CD8-positive, alpha-beta memory T cell (primary cell): ENCODE data around the gene GRM4. TPM values are rescaled to one million over a fixed set of nuclear protein-coding genes. Genes with fewer than 3 reads are reported as not detected.

Source experiments
- CTCF ChIA-PET: fragments of 350-600 bp; sonication (Branson Sonifier 250); formaldehyde crosslinking; loops from one replicate; lab custom pipeline; 2021; ENCODE audit warnings: antibody characterized with exemption; lab: Charles Lee
- POLR2A ChIA-PET: fragments of 350-600 bp; sonication (Branson Sonifier 250); formaldehyde crosslinking; loops from one replicate; lab custom pipeline; 2021; ENCODE audit warnings: antibody characterized with exemption; lab: Charles Lee
- DNase-seq, 5 donors: peaks; one replicate each; pipeline versions ENCODE4 v3.0.0 to v3.0.0-alpha.2; 2020 to 2022; ENCODE audit warnings: mixed read lengths in 1 of 5
- H3K27ac ChIP-seq: one replicate; pipeline ENCODE4 v1.7.0; 2013; ENCODE audit warnings: low read depth, mild to moderate bottlenecking, low read length, moderate library complexity
- H3K27me3 ChIP-seq: 2 replicates; pipeline ENCODE4 v1.7.0; 2013; ENCODE audit warnings: low read length, mild to moderate bottlenecking; ENCODE audit not compliant: insufficient read depth, poor library complexity, severe bottlenecking
- H3K36me3 ChIP-seq: 2 replicates; pipeline ENCODE4 v1.7.0; 2013; ENCODE audit warnings: mild to moderate bottlenecking, low read length, moderate library complexity; ENCODE audit not compliant: insufficient read depth
- H3K4me1 ChIP-seq: 2 replicates; pipeline ENCODE4 v1.7.0; 2013; ENCODE audit warnings: mild to moderate bottlenecking, low read length, moderate library complexity; ENCODE audit not compliant: insufficient read depth
- H3K4me3 ChIP-seq: 2 replicates; pipeline ENCODE4 v1.7.0; 2013; ENCODE audit warnings: mild to moderate bottlenecking, low read length
- H3K9me3 ChIP-seq: 2 replicates; pipeline ENCODE4 v1.7.0; 2013; ENCODE audit warnings: mild to moderate bottlenecking, low read length
- H3K27ac Mint-ChIP-seq, 8 donors: one replicate each; pipeline ENCODE4 v1.8.0; 2020 to 2021; ENCODE audit warnings: mixed read lengths in 8 of 8, mild to moderate bottlenecking in 6 of 8, inconsistent platforms in 3 of 8, moderate library complexity in 3 of 8
- H3K27me3 Mint-ChIP-seq, 2 donors: one replicate each; pipeline ENCODE4 v1.8.0; 2020 to 2021; ENCODE audit warnings: mixed read lengths in 2 of 2, mild to moderate bottlenecking in 1 of 2, moderate library complexity in 1 of 2
- H3K36me3 Mint-ChIP-seq, 3 donors: one replicate each; pipeline ENCODE4 v1.8.0; 2020 to 2021; ENCODE audit warnings: mixed read lengths in 3 of 3, inconsistent platforms in 1 of 3, mild to moderate bottlenecking in 1 of 3
- H3K4me1 Mint-ChIP-seq, 3 donors: one replicate each; pipeline ENCODE4 v1.8.0; 2020 to 2021; ENCODE audit warnings: mixed read lengths in 3 of 3, inconsistent platforms in 1 of 3, mild to moderate bottlenecking in 1 of 3
- H3K4me3 Mint-ChIP-seq, 7 donors: one replicate each; pipeline ENCODE4 v1.8.0; 2020 to 2021; ENCODE audit warnings: mixed read lengths in 7 of 7, mild to moderate bottlenecking in 6 of 7, moderate library complexity in 4 of 7, inconsistent platforms in 2 of 7
- H3K9me3 Mint-ChIP-seq, 5 donors: one replicate each; pipeline ENCODE4 v1.8.0; 2020 to 2022; ENCODE audit warnings: mixed read lengths in 5 of 5, mild to moderate bottlenecking in 3 of 5, moderate library complexity in 2 of 5, inconsistent platforms in 1 of 5
- polyA plus RNA-seq: library from polyadenylated mRNA; unstranded; fragments of 300-500 nt; fragmentation: Illumina TruSeq; gene quantifications from one replicate; pipeline ENCODE4 v1.2.3, GENCODE V29; 2021
- total RNA-seq, 2 experiments: library from RNA; stranded (reverse); gene quantifications; one replicate each; pipeline ENCODE4 v1.2.3, GENCODE V29; 2021

GRM4 gene
- total and polyA plus RNA-seq, 3 experiments from 2014 or later, result 0.03 TPM; not detected in 2

DNA sequence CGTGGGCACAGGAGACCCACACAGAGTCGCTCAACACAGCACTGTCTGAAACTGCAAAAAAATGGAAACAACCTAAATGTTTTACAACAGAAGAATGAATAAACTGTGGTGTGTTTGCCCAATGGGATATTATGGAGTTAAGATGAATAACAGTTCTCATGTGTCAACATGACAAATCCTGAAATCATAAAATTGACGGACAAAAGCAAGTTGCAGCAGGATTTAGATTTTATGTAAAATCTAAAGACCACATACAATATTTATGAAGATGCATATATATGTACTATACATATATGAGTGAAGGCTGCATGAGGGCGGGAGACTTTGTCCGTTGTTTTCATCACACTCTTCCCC is 79.7 kb downstream of the GRM4 start:
- no peak overlapping the region for H3K4me3 ChIP-seq
- DNase-seq, result no peak
- H3K36me3 ChIP-seq, result no peaks in the 10 kb centered on the region
- Mint-ChIP-seq H3K9me3 (no peaks in the 10 kb centered on the region), H3K4me3 (no peak overlapping the region), H3K27ac (no peak overlapping the region), H3K4me1 (no peaks in the 10 kb centered on the region), H3K36me3 (no peaks in the 10 kb centered on the region), H3K27me3 (peaks cover 9 to 24% of the 10 kb centered on the region in 2 donors)
- POLR2A ChIA-PET, result no interaction called here
- no peaks in the 10 kb centered on the region for H3K27me3 ChIP-seq
- H3K9me3 ChIP-seq, result no peaks in the 10 kb centered on the region
- no peaks in the 10 kb centered on the region for H3K4me1 ChIP-seq
- H3K27ac ChIP-seq, result no peak overlapping the region
- CTCF ChIA-PET, result no interaction called here

DNA sequence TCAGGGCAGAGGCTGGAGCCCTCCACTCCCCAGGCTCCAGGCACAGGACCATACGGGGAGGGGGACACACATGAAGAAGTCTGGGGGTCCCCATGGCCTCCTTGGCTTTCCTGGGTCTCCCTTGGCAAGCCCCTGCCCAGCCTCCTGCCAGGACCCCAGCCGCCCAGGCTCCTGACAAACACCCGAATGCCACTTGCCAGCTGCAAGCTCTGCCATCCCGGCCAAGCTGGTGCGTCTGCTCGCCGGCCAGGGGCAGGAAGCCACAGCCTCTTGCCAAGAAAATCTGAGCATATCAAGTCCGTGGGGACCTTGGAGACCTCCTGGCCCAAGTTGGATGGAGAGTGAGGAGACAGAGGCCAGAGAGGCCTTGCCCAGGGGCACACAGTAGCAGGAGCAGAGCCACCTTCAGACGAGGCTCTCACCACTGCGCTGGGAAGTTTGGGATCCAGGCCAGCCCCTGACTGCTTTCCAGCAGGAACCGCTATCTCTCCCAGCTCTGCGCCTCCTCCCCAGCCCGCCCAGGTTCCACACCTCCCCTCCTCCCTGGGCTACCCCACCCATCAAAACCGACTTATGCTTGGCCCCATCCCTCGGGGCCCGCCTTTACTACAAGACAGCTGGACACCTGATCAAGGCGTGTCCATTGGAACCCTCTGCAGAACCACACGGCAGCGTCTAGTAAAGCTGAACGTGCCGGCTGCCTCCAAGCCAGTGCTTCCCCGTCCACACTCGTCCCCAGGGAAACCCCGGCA is 80.2 kb downstream of the GRM4 start:
- H3K9me3 Mint-ChIP-seq, result no peaks in the 10 kb centered on the region
- no peaks in the 10 kb centered on the region for H3K4me1 Mint-ChIP-seq
- H3K4me3 Mint-ChIP-seq, result no peak overlapping the region
- Histone ChIP-seq H3K4me3 (no peak overlapping the region), H3K9me3 (no peaks in the 10 kb centered on the region), H3K4me1 (no peaks in the 10 kb centered on the region), H3K27ac (no peak overlapping the region), H3K27me3 (no peaks in the 10 kb centered on the region), H3K36me3 (no peaks in the 10 kb centered on the region)
- CTCF ChIA-PET, result interaction anchor here (1.0 kb wide), 1 partner anchor 11 kb away, joined by 3 read pairs; no protein-coding TSS in a partner anchor
- DNase-seq, result no peak
- POLR2A ChIA-PET, result no interaction called here
- H3K36me3 Mint-ChIP-seq, result no peaks in the 10 kb centered on the region
- H3K27ac Mint-ChIP-seq, result no peak overlapping the region
- H3K27me3 Mint-ChIP-seq, result peaks cover 9 to 24% of the 10 kb centered on the region in 2 donors

DNA sequence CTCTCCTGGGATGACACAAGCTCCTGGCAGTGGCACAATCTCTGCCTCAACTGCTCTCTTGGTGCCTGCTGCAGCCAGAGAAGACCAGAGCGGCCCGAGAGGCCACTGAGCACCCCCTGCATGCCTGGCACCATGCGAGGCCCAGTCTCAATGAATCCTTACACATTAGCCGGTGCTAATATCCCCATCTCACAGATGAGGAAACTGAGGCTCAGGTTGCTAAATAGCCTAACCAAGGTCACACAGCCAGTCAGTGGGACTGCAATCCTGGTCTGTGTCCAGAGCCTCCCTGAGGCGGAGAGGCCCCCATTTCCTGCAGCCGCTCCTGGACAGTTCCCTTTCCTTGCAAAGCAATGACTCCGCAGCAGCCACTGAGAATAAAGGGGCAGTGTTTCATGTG is 81.2 kb downstream of the GRM4 start:
- Histone ChIP-seq H3K9me3 (no peaks in the 10 kb centered on the region), H3K36me3 (no peaks in the 10 kb centered on the region), H3K27ac (no peak overlapping the region), H3K4me1 (no peaks in the 10 kb centered on the region), H3K4me3 (no peak overlapping the region), H3K27me3 (no peaks in the 10 kb centered on the region)
- Mint-ChIP-seq H3K9me3 (no peaks in the 10 kb centered on the region), H3K27me3 (peaks cover 9 to 24% of the 10 kb centered on the region in 2 donors), H3K27ac (peak overlapping the region in 1 of 8 donors; percentile 14), H3K36me3 (no peaks in the 10 kb centered on the region), H3K4me1 (no peaks in the 10 kb centered on the region), H3K4me3 (no peak overlapping the region)
- ChIA-PET POLR2A (no interaction called here), CTCF (interaction anchor here (1.0 kb wide), 1 partner anchor 37 kb away, joined by 3 read pairs; no protein-coding TSS in a partner anchor)
- no peak for DNase-seq

DNA sequence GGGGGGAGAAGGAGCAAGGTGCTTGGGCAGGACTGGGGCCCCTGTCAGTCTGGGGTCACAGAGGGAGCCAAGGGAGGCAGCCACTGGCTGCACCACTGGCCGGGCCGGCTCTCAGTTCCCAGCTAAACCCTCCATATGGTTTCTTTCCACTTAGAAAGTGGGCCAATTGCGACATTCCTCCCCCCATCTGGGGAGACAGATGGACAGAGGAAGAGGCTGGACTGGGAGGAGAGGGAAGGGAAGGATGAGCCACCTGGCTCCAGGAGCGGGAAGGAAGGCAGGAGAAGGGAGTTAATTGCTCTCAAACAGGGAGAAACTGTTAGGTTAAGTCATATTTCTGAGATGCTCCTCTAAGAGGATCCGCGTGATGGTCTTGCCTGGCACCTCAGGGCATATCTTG is 82.2 kb downstream of the GRM4 start:
- H3K4me3 ChIP-seq, result no peak overlapping the region
- H3K4me1 ChIP-seq, result no peaks in the 10 kb centered on the region
- Mint-ChIP-seq H3K36me3 (no peaks in the 10 kb centered on the region), H3K27ac (no peak overlapping the region), H3K9me3 (no peaks in the 10 kb centered on the region), H3K4me3 (peak overlapping the region in 1 of 7 donors; percentile 56), H3K27me3 (peaks cover 9 to 30% of the 10 kb centered on the region in 2 donors), H3K4me1 (no peaks in the 10 kb centered on the region)
- ChIA-PET POLR2A (no interaction called here), CTCF (interaction anchor here (0.7 kb wide), 1 partner anchor 478 kb away, joined by 3 read pairs; no protein-coding TSS in a partner anchor)
- no peak for DNase-seq
- H3K27me3 ChIP-seq, result no peaks in the 10 kb centered on the region
- H3K9me3 ChIP-seq, result no peaks in the 10 kb centered on the region
- no peak overlapping the region for H3K27ac ChIP-seq
- no peaks in the 10 kb centered on the region for H3K36me3 ChIP-seq

DNA sequence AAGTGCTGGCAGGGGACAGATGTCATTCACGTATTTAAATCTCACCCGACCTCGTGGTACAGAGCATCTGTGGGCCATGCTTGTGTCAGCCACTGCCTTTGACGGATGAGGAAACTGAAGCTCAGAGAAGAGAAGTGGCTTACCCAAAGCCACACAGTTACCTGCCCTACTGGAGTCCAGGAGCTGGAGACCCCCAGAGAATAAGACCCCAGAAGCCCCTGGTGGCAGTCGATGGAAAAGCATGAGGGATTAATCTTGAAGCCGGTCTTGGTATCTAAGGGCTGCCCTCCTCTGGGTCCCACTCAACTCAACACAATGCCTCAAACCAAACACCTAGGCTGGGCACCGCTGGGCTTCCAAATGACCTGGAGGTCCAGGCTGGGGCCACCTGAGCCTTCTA is 83.1 kb downstream of the GRM4 start:
- POLR2A ChIA-PET, result no interaction called here
- no peak for DNase-seq
- no peak overlapping the region for H3K27ac Mint-ChIP-seq
- no peaks in the 10 kb centered on the region for H3K9me3 Mint-ChIP-seq
- Histone ChIP-seq H3K36me3 (no peaks in the 10 kb centered on the region), H3K9me3 (no peaks in the 10 kb centered on the region), H3K4me3 (no peak overlapping the region), H3K27me3 (no peaks in the 10 kb centered on the region), H3K27ac (no peak overlapping the region), H3K4me1 (no peaks in the 10 kb centered on the region)
- CTCF ChIA-PET, result no interaction called here
- H3K36me3 Mint-ChIP-seq, result no peaks in the 10 kb centered on the region
- peaks cover 9 to 28% of the 10 kb centered on the region in 2 donors for H3K27me3 Mint-ChIP-seq
- no peak overlapping the region for H3K4me3 Mint-ChIP-seq
- H3K4me1 Mint-ChIP-seq, result no peaks in the 10 kb centered on the region

DNA sequence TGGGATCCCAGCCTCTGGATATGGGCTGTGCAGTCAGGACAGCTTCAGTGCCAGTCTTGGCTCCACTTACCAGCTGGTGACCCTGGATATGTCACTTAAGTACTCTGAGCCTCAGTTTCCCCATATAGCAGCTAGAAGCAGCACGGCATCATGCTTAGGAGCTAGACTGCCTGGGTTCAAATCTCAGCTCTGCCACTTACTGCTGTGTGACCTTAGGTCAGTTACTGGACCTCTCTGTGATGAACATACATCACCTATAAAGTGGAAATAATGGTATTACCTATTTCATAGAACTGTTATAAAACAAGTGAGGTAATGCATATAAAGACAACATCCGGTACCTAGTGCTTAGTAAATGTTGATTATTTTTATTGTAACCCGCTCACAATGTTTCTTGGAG is 83.7 kb downstream of the GRM4 start:
- Mint-ChIP-seq H3K4me3 (no peak overlapping the region), H3K27me3 (peaks cover 7 to 25% of the 10 kb centered on the region in 2 donors), H3K27ac (no peak overlapping the region), H3K4me1 (no peaks in the 10 kb centered on the region), H3K9me3 (no peaks in the 10 kb centered on the region), H3K36me3 (no peaks in the 10 kb centered on the region)
- POLR2A ChIA-PET, result no interaction called here
- no peaks in the 10 kb centered on the region for H3K4me1 ChIP-seq
- CTCF ChIA-PET, result no interaction called here
- DNase-seq, result no peak
- no peaks in the 10 kb centered on the region for H3K27me3 ChIP-seq
- H3K27ac ChIP-seq, result no peak overlapping the region
- H3K36me3 ChIP-seq, result no peaks in the 10 kb centered on the region
- no peak overlapping the region for H3K4me3 ChIP-seq
- no peaks in the 10 kb centered on the region for H3K9me3 ChIP-seq

DNA sequence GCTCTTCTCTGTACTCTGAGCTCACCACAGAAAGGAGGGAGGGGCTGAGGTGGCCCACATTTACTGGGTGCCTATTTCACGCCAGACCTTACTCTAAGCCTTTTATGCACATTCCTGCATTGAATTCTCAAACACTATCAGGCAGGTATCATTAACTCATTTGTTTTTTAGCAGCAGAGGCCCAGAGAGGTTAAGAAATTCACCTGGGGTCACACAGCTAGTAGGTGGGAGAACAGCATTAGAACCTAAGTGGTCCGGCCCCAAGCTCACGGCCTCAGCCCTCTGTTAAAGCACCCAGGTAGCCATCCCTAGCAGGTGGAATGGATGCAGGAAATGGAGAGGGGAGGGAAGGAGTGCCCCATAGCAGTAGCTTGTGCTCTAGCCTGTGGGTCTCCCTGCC is 84.5 kb downstream of the GRM4 start:
- H3K9me3 ChIP-seq, result no peaks in the 10 kb centered on the region
- no peak overlapping the region for H3K27ac ChIP-seq
- peaks cover 7 to 25% of the 10 kb centered on the region in 2 donors for H3K27me3 Mint-ChIP-seq
- H3K27me3 ChIP-seq, result no peaks in the 10 kb centered on the region
- H3K36me3 Mint-ChIP-seq, result no peaks in the 10 kb centered on the region
- no peak overlapping the region for H3K4me3 ChIP-seq
- no peak overlapping the region for H3K4me3 Mint-ChIP-seq
- H3K4me1 ChIP-seq, result no peaks in the 10 kb centered on the region
- ChIA-PET POLR2A (no interaction called here), CTCF (no interaction called here)
- DNase-seq, result no peak
- no peaks in the 10 kb centered on the region for H3K4me1 Mint-ChIP-seq
- no peaks in the 10 kb centered on the region for H3K36me3 ChIP-seq
- no peaks in the 10 kb centered on the region for H3K9me3 Mint-ChIP-seq
- no peak overlapping the region for H3K27ac Mint-ChIP-seq

DNA sequence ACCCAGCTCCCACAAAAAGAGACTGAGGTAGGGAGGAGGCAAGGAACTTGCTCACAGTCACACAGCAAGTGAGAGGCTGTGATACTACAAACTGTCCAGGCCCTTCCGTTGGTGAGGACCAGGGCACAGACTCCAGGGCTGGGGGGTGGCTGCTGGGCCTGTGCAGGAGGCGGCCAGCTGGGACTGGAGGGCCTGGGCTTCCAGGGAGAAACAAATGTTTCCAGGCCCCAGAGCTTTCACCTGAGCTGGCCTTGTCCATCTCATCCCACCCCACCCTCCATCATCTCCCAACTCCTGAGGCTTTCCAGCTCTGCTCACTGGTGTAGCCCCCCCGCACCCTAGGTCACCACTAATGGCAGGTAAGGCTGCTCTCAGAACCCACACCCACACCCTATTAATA is 86.0 kb downstream of the GRM4 start:
- H3K4me3 ChIP-seq, result no peak overlapping the region
- CTCF ChIA-PET, result no interaction called here
- no peaks in the 10 kb centered on the region for H3K27me3 ChIP-seq

More for the DNA sequence above, 86.0 kb downstream of the GRM4 start:
- H3K36me3 Mint-ChIP-seq, result no peaks in the 10 kb centered on the region
- peaks cover 0 to 10% (median 4%) of the 10 kb centered on the region in 3 donors for H3K4me1 Mint-ChIP-seq
- no peak overlapping the region for H3K27ac ChIP-seq
- no peak overlapping the region for H3K27ac Mint-ChIP-seq
- no peaks in the 10 kb centered on the region for H3K9me3 Mint-ChIP-seq
- POLR2A ChIA-PET, result no interaction called here
- no peak for DNase-seq
- H3K9me3 ChIP-seq, result no peaks in the 10 kb centered on the region
- no peak overlapping the region for H3K4me3 Mint-ChIP-seq
- H3K4me1 ChIP-seq, result no peaks in the 10 kb centered on the region
- peaks cover 1 to 23% of the 10 kb centered on the region in 2 donors for H3K27me3 Mint-ChIP-seq
- H3K36me3 ChIP-seq, result no peaks in the 10 kb centered on the region
